Measurements from ENCODE around the gene SLC5A11.

Gene SLC5A11

GRCh38 chr16:24953721-24954120 is 108.0 kb downstream of the SLC5A11 start:
- Mint-ChIP-seq H3K27ac (no peak overlapping the region), H3K4me3 (no peak overlapping the region), H3K4me1 (no peaks in the 10 kb centered on the region), H3K9me3 (no peaks in the 10 kb centered on the region), H3K36me3 (ENCODE audit: low read depth) (peaks cover 52% of the 10 kb centered on the region), H3K27me3 (ENCODE audit: low read depth, poor library complexity) (no peaks in the 10 kb centered on the region)
- TF ChIP-seq, protein P1, sequence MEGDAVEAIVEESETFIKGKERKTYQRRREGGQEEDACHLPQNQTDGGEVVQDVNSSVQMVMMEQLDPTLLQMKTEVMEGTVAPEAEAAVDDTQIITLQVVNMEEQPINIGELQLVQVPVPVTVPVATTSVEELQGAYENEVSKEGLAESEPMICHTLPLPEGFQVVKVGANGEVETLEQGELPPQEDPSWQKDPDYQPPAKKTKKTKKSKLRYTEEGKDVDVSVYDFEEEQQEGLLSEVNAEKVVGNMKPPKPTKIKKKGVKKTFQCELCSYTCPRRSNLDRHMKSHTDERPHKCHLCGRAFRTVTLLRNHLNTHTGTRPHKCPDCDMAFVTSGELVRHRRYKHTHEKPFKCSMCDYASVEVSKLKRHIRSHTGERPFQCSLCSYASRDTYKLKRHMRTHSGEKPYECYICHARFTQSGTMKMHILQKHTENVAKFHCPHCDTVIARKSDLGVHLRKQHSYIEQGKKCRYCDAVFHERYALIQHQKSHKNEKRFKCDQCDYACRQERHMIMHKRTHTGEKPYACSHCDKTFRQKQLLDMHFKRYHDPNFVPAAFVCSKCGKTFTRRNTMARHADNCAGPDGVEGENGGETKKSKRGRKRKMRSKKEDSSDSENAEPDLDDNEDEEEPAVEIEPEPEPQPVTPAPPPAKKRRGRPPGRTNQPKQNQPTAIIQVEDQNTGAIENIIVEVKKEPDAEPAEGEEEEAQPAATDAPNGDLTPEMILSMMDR (IDR thresholded peaks at IDR 0.05): no peak
- no peak for DNase-seq

GRCh38 chr16:24954137-24954536 is 108.4 kb downstream of the SLC5A11 start:
- TF ChIP-seq, protein P1 (IDR thresholded peaks at IDR 0.05): no peak
- H3K9me3 Mint-ChIP-seq: no peaks in the 10 kb centered on the region
- H3K4me3 Mint-ChIP-seq: no peak overlapping the region
- no peak overlapping the region for H3K27ac Mint-ChIP-seq
- peaks cover 56% of the 10 kb centered on the region for H3K36me3 Mint-ChIP-seq (ENCODE audit: low read depth)
- no peak for DNase-seq
- no peaks in the 10 kb centered on the region for H3K4me1 Mint-ChIP-seq
- H3K27me3 Mint-ChIP-seq (ENCODE audit: low read depth, poor library complexity): no peaks in the 10 kb centered on the region

GRCh38 chr16:24955975-24956731 is 110.4 kb downstream of the SLC5A11 start:
- H3K4me1 Mint-ChIP-seq: no peaks in the 10 kb centered on the region
- no peaks in the 10 kb centered on the region for H3K27me3 Mint-ChIP-seq (ENCODE audit: low read depth, poor library complexity)
- peaks cover 71% of the 10 kb centered on the region for H3K36me3 Mint-ChIP-seq (ENCODE audit: low read depth)
- no peak overlapping the region for H3K27ac Mint-ChIP-seq
- TF ChIP-seq, protein P1 (IDR thresholded peaks at IDR 0.05): no peak
- H3K9me3 Mint-ChIP-seq: no peaks in the 10 kb centered on the region
- H3K4me3 Mint-ChIP-seq: no peak overlapping the region
- DNase-seq: no peak

DNA sequence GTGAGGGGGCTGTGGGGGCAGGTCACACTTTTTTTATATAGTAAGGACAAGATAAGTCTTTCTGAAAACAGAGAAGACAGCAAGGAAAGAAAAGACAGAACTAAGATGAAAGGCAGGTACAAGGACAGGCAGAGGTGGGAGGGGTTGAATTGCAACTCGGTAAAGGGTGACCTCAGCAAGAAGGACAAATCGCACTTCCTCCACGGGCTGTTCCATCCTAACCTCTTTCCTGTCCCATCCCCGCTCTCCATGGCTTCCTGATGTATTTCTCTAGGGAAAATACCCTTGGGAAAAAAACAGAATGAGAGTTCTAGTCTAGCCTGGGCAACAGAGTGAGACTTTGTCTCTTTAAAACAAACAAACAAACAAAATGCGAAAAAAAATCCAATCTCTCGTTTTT is 112.1 kb downstream of the SLC5A11 start:
- DNase-seq: no peak
- Mint-ChIP-seq H3K4me1 (no peaks in the 10 kb centered on the region), H3K4me3 (no peak overlapping the region), H3K27me3 (ENCODE audit: low read depth, poor library complexity) (no peaks in the 10 kb centered on the region), H3K36me3 (ENCODE audit: low read depth) (peaks cover 82% of the 10 kb centered on the region), H3K27ac (no peak overlapping the region), H3K9me3 (peaks cover 12% of the 10 kb centered on the region)
- TF ChIP-seq, protein P1 (IDR thresholded peaks at IDR 0.05): no peak
